Caco-2 (cell line): ENCODE results near the gene PPM1A. TPM values are rescaled to one million over a fixed set of nuclear protein-coding genes. Genes with fewer than 3 reads are reported as not detected.

ENCODE experiments used
- BruUV-seq: library from RNA; stranded (reverse); fragments of 400-500 nt; replicated peaks from 2 replicates; lab custom pipeline; 2021; lab: Mats Ljungman, UMichigan
- CTCF ChIA-PET: fragments of 300-600 bp; sonication (Branson Sonifier 250); formaldehyde crosslinking; loops from one replicate; lab custom pipeline; 2022; ENCODE audit warnings: antibody characterized with exemption; lab: Charles Lee
- POLR2A ChIA-PET: fragments of 300-600 bp; sonication (Branson Sonifier 250); formaldehyde crosslinking; loops from one replicate; lab custom pipeline; 2022; ENCODE audit warnings: antibody characterized with exemption; lab: Charles Lee
- DNase-seq, 2 experiments: peaks; one replicate each; pipeline versions ENCODE4 v3.0.0 to v3.0.0-alpha.2; 2020 to 2022
- H3K27me3 ChIP-seq: replicated peaks from 2 replicates; pipeline ENCODE4 v1.6.0; 2011; ENCODE audit warnings: low read length; ENCODE audit not compliant: control insufficient read depth, insufficient read depth
- H3K36me3 ChIP-seq: 2 replicates; pipeline ENCODE4 v1.5.1; 2011; ENCODE audit warnings: low read length; ENCODE audit not compliant: control insufficient read depth, insufficient read depth
- H3K4me1 ChIP-seq: fragments of 250-450 bp; sonication (Bioruptor Pico); 2 replicates; pipeline ENCODE4 v1.5.1; 2020; ENCODE audit warnings: mild to moderate bottlenecking
- H3K4me3 ChIP-seq: 2 replicates; pipeline ENCODE4 v1.5.1; 2011; ENCODE audit warnings: low read depth, mild to moderate bottlenecking, control low read depth, low read length
- H3K9me3 ChIP-seq: fragments of 250-450 bp; sonication (Bioruptor Pico); 2 replicates; pipeline ENCODE4 v1.5.1; 2020; ENCODE audit warnings: mild to moderate bottlenecking, moderate library complexity
- H3K27ac Mint-ChIP-seq: one replicate; pipeline ENCODE4 v1.8.0; 2022; ENCODE audit warnings: mixed read lengths; ENCODE audit not compliant: unreplicated experiment
- H3K27me3 Mint-ChIP-seq: one replicate; pipeline ENCODE4 v1.8.0; 2022; ENCODE audit warnings: mixed read lengths; ENCODE audit not compliant: insufficient read depth, unreplicated experiment
- H3K36me3 Mint-ChIP-seq: one replicate; pipeline ENCODE4 v1.8.0; 2022; ENCODE audit warnings: mild to moderate bottlenecking, mixed read lengths; ENCODE audit not compliant: insufficient read depth, unreplicated experiment
- H3K4me1 Mint-ChIP-seq: one replicate; pipeline ENCODE4 v1.8.0; 2022; ENCODE audit warnings: low read depth, mixed read lengths; ENCODE audit not compliant: unreplicated experiment
- H3K4me3 Mint-ChIP-seq: one replicate; pipeline ENCODE4 v1.8.0; 2022; ENCODE audit warnings: mild to moderate bottlenecking, moderate library complexity, mixed read lengths; ENCODE audit not compliant: unreplicated experiment
- H3K9me3 Mint-ChIP-seq: one replicate; pipeline ENCODE4 v1.8.0; 2022; ENCODE audit warnings: mixed read lengths; ENCODE audit not compliant: unreplicated experiment
- intact Hi-C: fragments of 100-400 bp; cut with micrococcal nuclease; formaldehyde crosslinking; loops from one replicate; pipeline ENCODE4 v1.10.0; 2022; ENCODE audit not compliant: unreplicated experiment
- total RNA-seq: library from RNA; stranded (reverse); gene quantifications from 2 replicates; pipeline ENCODE4 v1.2.3, GENCODE V29; 2022
- TF ChIP-seq, protein P1 (sequence below), 2 experiments: fragments of 200-600 bp in 1 of 2; IDR thresholded peaks; 1 replicate in 1 of 2; 2 replicates in 1 of 2; pipeline versions ENCODE4 v1.5.1 to v1.8.0; 2011 to 2022; ENCODE audit warnings: antibody characterized with exemption in 1 of 2, control low read depth in 1 of 2, inconsistent platforms in 1 of 2, low read depth in 1 of 2, low read length in 1 of 2, mild to moderate bottlenecking in 1 of 2, moderate library complexity in 1 of 2; ENCODE audit not compliant: insufficient read depth in 1 of 2, severe bottlenecking in 1 of 2, unreplicated experiment in 1 of 2

Gene PPM1A
- total RNA-seq, 1 experiment from 2014 or later, result 35.6 TPM

DNA sequence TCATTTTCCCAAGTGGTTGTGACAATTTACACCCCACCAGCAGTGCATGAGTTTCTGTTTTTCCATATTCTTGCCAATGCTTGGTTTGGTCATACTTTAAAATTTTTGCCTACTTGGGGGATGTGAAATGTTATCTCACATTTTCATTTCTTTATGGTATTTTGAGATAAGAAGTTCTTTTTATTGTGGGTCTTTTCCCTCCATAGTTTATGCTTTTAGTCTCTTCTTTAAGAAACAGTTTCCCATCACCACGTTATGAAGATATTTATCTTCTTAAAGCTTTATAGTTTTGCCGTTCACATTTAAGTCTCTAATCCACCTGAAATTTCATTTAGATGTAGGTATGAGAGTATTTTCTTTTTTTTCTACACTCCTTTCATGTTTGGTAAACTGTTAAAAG, 95.7 kb downstream of the PPM1A start:
- H3K27ac Mint-ChIP-seq, result no peak overlapping the region
- Histone ChIP-seq H3K4me3 (no peak overlapping the region), H3K4me1 (no peaks in the 10 kb centered on the region), H3K27me3 (no peaks in the 10 kb centered on the region), H3K9me3 (no peaks in the 10 kb centered on the region), H3K36me3 (no peaks in the 10 kb centered on the region)
- intact Hi-C loops, result loop anchor here (10.0 kb wide), 1 partner anchor 910 kb away; no protein-coding TSS in a partner anchor
- no peaks in the 10 kb centered on the region for H3K9me3 Mint-ChIP-seq
- no peak overlapping the region for H3K4me3 Mint-ChIP-seq
- no TSS peak for BruUV-seq
- TF ChIP-seq, protein P1, sequence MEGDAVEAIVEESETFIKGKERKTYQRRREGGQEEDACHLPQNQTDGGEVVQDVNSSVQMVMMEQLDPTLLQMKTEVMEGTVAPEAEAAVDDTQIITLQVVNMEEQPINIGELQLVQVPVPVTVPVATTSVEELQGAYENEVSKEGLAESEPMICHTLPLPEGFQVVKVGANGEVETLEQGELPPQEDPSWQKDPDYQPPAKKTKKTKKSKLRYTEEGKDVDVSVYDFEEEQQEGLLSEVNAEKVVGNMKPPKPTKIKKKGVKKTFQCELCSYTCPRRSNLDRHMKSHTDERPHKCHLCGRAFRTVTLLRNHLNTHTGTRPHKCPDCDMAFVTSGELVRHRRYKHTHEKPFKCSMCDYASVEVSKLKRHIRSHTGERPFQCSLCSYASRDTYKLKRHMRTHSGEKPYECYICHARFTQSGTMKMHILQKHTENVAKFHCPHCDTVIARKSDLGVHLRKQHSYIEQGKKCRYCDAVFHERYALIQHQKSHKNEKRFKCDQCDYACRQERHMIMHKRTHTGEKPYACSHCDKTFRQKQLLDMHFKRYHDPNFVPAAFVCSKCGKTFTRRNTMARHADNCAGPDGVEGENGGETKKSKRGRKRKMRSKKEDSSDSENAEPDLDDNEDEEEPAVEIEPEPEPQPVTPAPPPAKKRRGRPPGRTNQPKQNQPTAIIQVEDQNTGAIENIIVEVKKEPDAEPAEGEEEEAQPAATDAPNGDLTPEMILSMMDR (IDR thresholded peaks at IDR 0.05; ENCODE audit: insufficient read depth in 1 of 2, low read depth in 1 of 2, low read length in 1 of 2, severe bottlenecking in 1 of 2, unreplicated experiment in 1 of 2), result no peak
- H3K36me3 Mint-ChIP-seq, result no peaks in the 10 kb centered on the region
- CTCF ChIA-PET, result no interaction called here
- POLR2A ChIA-PET, result no interaction called here
- peaks cover 14% of the 10 kb centered on the region for H3K27me3 Mint-ChIP-seq
- no peaks in the 10 kb centered on the region for H3K4me1 Mint-ChIP-seq
- no peak for DNase-seq

DNA sequence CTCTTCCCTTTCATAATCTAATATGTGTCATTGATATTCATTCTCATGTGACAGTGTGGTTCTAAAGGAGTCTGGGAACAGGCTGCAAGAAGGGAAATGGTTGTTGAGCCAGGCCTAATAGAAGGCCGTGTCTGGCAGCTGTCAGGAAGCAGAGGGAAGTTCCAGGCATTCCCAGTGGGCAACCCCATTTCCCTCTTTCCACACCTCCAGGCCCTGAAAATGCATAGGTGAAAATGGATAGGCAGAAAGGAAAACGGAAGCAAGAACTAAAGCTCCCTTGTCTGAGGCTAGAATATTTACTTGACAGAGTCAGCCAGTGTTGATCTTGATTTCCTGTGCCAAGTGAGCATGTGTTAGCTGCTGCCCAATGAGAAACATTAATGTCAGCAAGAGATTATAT, 97.7 kb downstream of the PPM1A start:
- intact Hi-C loops, result loop anchor here (10.0 kb wide), 1 partner anchor 908 kb away; no protein-coding TSS in a partner anchor
- Mint-ChIP-seq H3K36me3 (no peaks in the 10 kb centered on the region), H3K4me1 (no peaks in the 10 kb centered on the region), H3K9me3 (no peaks in the 10 kb centered on the region), H3K27ac (no peak overlapping the region), H3K4me3 (no peak overlapping the region), H3K27me3 (peaks cover 11% of the 10 kb centered on the region)
- no TSS peak for BruUV-seq
- no peak for DNase-seq
- CTCF ChIA-PET, result interaction anchor here (1.8 kb wide), 1 partner anchor 15 kb away, joined by 4 read pairs; no protein-coding TSS in a partner anchor
- H3K4me1 ChIP-seq, result no peaks in the 10 kb centered on the region
- no peaks in the 10 kb centered on the region for H3K9me3 ChIP-seq
- POLR2A ChIA-PET, result no interaction called here
- no peaks in the 10 kb centered on the region for H3K36me3 ChIP-seq
- H3K27me3 ChIP-seq, result no peaks in the 10 kb centered on the region
- TF ChIP-seq, protein P1 (IDR thresholded peaks at IDR 0.05; ENCODE audit: insufficient read depth in 1 of 2, low read depth in 1 of 2, low read length in 1 of 2, severe bottlenecking in 1 of 2, unreplicated experiment in 1 of 2), result no peak
- H3K4me3 ChIP-seq, result no peak overlapping the region

DNA sequence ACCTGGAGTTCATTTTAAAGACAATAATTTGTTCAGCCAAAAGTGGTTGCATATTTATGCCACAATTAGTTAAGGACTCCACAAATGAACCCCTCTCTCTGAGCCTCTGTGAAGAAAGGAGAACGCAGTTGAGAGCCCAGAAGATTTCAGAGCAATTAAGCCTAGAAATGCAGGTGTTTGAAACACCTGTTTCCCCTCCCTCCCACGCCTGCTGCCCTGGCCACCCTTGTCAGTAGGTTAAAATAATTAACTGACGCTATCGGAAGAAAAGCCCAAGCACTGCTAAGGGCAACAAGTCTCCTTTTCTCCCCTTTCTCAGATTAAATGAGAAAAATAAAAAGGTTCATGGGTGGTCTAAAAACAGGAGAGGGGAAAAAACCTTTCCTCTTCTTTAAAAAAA, 99.2 kb downstream of the PPM1A start:
- POLR2A ChIA-PET, result no interaction called here
- Mint-ChIP-seq H3K27me3 (peaks cover 11% of the 10 kb centered on the region), H3K36me3 (no peaks in the 10 kb centered on the region), H3K27ac (no peak overlapping the region), H3K4me1 (no peaks in the 10 kb centered on the region), H3K4me3 (no peak overlapping the region), H3K9me3 (no peaks in the 10 kb centered on the region)
- Histone ChIP-seq H3K9me3 (no peaks in the 10 kb centered on the region), H3K36me3 (no peaks in the 10 kb centered on the region), H3K4me1 (no peaks in the 10 kb centered on the region), H3K27me3 (no peaks in the 10 kb centered on the region), H3K4me3 (no peak overlapping the region)
- TF ChIP-seq, protein P1 (IDR thresholded peaks at IDR 0.05; ENCODE audit: insufficient read depth in 1 of 2, low read depth in 1 of 2, low read length in 1 of 2, severe bottlenecking in 1 of 2, unreplicated experiment in 1 of 2), result no peak
- no peak for DNase-seq
- CTCF ChIA-PET, result no interaction called here
- intact Hi-C loops, result loop anchor here (10.0 kb wide), 1 partner anchor 907 kb away; no protein-coding TSS in a partner anchor
- BruUV-seq, result no TSS peak

Other genes with a start within 250 kb of the PPM1A start
- 69.4 and 72.7 TPM in 2 replicates for gene PCNX4, start 157.3 kb upstream of the PPM1A start, total RNA-seq
- 61.6 and 65.6 TPM in 2 replicates for gene DHRS7, start 83.8 kb upstream of the PPM1A start, total RNA-seq
- gene C14orf39, start 236.8 kb downstream of the PPM1A start, total RNA-seq, result not detected in 2 replicates